ENCODE results near the gene MTFMT.
"Not testable (repeated sequence)": the region's sequence is repeated elsewhere in the genome, so short reads cannot be mapped to it uniquely, and the experiment has no call there.

Gene MTFMT

DNA sequence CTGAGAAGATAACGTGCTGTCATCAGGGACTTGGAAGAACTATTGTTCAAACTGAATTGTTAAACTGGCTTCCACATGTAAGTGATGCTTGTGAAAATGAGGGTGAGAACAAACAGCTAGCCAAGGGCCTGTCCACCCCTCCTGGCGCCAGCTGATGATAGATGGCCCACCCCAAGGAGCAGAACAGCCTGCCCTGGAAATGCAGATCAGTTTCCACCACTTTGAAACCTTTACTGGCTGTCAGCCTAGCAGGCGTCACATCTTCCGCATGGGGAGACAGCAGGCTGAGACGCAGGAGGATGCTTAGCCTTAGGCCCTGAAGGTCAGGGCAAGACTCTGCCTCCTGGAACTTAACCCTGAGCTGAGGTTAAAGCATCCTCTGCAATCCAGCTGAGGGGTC, 9.4 kb upstream of the MTFMT start:
- DNase-seq (ENCODE audit: low spot score) = no peak

DNA sequence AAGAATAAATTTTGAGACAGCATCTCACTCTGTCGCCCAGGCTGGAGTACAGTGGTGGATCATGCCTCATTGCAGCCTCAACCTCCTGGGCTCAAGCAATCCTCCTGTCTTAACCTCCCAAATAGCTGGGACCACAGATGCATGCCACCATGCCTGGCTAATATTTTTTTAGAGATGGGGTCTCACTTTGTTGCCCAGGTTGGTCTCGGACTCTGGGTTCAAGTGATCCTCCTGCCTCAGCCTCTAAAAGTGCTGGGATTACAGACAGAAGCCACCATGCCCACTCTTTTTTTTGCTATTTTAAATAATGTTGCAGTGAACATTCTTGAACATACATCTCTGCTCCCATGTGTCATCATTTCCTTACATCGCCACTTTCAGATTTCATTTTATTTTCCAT, 9.0 kb upstream of the MTFMT start:
- no peak for DNase-seq (ENCODE audit: low spot score)

DNA sequence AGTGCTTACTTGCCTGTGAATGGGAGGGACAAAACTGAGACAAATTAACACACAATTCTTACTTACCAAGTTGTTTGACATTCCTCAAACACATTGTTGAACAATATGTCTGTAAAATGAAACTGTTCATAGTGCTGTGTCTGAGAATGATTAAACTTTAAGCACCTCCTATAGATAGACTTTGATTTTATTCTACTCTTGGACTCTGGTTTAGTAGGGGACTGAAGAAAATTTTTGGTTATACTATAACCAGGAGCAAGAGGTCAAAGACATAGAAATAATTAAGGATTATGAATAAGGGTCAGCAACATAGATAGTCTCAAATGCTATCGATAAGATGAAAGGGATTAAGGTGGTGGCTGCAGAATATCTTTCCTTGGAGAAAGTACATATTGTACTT, 7.9 kb upstream of the MTFMT start:
- no peak for DNase-seq (ENCODE audit: low spot score)

DNA sequence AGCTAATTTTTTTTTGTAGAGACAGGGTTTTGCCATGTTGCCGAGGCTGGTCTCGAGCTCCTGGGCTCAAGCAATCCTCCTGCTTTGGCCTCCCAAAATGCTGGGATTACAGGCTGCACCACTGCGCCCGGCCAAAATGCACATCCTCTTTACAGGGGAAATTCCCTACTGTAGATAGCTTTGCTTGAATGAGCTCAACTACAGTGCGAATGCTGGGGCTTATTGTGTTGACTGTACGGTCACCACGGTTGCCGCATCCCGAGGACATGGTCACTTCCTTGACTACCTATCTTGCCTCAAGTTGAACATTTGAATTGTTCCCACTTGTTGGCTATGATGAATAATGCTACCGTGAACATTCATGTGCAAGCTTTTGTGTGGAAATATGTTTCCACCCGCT, 5.3 kb upstream of the MTFMT start:
- DNase-seq (ENCODE audit: low spot score) = no peak

GRCh38 chr15:65033659-65034269, 4.3 kb upstream of the MTFMT start:
- DNase-seq (ENCODE audit: low spot score) = no peak

DNA sequence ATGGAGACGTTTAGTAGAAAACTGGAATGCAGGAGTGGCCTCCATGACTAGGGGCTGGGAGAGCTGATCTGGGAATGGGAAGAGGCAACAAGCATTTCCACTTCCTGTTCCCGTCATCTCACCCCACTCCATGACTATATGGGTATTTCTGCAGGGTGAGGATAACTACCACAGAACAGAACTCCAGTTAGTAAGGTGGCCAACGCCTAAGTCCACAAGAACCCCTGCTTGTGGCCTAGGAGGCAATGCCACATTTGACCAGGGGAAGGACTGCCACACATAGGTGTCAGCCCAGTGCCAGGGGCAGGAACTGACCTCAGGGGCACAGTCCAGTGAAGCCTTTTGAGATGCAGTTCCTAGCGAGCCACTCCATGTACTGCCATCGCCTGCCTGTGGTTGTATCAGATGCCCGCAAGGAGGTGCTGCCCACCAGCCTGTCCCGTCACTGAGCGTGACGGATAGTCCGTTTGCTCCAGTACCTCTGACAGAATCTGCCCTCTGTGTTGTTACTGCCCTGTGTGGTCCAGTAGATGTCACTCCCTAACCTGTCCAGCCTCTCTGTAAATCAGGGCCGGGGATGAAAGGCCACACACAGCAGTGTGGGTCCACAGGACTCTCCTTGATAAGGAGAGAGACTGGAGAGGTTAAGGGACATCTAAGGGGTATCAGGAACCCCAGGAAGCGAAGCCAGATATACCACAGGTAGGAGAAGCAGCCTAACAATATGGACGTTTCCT, 3.5 kb upstream of the MTFMT start:
- peak; percentile 81 for DNase-seq (ENCODE audit: low spot score)

GRCh38 chr15:65029736-65030208, 333 bp upstream of the MTFMT start:
- no peak for DNase-seq (ENCODE audit: low spot score)

DNA sequence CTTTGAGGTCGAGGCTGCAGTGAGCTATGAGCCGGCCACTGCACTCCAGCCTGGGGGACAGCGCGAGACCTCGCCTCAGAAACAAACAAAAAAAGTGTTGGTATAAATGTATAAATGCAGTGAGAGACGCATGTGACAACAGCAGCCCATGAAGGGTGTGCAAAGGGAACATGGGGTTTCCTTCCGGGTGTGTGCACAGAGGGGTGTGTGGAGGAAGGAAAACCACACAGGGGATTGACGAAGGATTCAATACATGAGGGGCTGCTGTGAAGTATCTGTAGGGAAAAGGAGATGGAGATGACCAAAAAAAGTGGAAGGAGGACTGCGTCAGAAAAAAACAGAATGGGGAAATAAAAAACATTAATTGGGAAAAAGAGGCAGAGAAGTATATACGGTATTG, 1.1 kb downstream of the MTFMT start:
- no peak for DNase-seq (ENCODE audit: low spot score)

DNA sequence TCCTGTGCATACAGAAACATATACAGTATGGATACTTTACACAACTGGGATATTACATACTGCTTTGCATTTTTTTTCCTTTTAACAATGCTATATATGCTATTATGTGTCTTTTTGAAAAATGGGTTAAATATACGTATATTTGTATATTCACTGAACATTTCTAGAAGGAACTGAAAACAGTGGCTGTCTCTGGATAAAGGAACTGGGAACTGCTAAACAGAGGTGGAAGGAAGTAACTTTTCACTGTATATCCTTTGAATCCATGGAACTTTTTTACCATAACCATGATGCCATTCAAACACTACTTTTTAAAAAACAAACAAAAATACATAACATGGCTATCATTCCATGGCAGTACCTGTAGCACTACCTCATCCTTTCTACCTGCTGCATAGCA, 1.8 kb downstream of the MTFMT start:
- DNase-seq (ENCODE audit: low spot score) = no peak

GRCh38 chr15:65026756-65027155, 2.7 kb downstream of the MTFMT start:
- DNase-seq (ENCODE audit: low spot score) = no peak

- no peak for DNase-seq (ENCODE audit: low spot score)
Observed at GRCh38 chr15:65021488-65021887, 8.0 kb downstream of the MTFMT start.

DNA sequence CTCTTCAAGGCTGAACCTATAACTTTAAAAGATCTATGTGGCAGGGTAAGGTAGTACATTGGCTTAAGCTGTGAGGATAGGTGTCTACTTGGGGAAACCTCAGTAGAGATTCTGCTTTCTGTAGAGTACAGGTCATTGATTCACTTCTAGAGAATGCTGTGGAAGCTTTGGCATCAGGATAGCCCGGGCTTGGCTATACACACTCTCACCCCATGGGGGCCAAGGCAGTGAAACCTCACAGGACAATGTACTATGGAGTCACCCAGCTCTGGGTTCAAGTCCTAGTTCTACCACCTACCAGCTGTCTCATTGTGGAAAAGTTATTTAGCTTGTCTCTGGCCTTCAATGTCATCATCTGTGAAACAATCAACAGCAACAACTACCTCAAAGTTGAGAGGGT, 9.0 kb downstream of the MTFMT start:
- no peak for DNase-seq (ENCODE audit: low spot score)

GRCh38 chr15:65011198-65011597, 18.2 kb downstream of the MTFMT start:
- DNase-seq (ENCODE audit: low spot score) = not testable (repeated sequence)

GRCh38 chr15:65008983-65009382, 20.5 kb downstream of the MTFMT start:
- no peak for DNase-seq (ENCODE audit: low spot score)

GRCh38 chr15:65006876-65007275, 22.6 kb downstream of the MTFMT start:
- DNase-seq (ENCODE audit: low spot score) = no peak

DNA sequence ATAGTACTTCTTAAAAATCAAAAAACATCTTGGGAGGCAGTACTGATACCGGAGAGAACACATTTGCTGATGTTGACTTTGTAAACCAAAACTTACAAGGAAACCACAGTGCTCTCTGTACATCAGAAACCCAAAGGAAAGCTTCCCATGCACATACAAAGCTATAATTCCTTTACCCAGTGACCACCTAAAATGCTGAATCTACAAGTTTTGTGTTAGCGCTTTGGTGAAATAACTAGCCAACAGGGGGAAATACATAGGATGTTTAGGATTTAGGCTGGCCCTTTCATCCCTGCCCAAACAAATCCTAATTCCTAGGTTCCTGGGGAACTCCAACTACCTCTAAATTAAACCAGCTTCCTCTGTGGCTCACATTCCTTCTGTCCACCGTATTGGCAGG, 24.4 kb downstream of the MTFMT start:
- no peak for DNase-seq (ENCODE audit: low spot score)

DNA sequence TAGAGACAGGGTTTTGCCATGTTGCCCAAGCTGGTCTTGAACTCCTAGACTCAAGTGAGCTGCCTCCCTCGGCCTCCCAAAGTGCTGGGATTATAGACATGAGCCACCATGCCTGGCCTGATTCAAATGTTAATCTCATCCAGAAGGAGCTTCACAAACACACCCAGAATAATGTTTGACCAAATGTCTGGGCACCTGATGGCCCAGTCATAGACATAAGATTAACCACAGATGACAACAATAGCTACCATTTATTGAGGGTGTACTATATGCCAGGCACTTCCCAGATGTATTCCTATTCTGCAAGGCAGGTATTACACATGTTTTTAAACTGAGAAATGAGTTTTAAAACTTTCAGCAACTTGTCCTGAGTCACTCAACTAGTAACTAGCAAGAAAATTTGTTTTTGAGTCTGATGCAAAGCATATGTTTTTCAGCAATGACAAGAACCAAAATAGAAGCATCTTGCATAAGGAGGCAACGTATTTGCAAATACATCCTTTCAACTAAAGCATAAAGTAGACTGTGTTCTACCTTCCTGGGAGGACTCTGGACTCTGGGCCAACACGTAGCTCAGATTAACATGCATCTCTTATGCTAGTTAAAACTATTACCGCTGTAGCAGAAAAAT, 31.6 kb downstream of the MTFMT start:
- DNase-seq (ENCODE audit: low spot score) = no peak

DNA sequence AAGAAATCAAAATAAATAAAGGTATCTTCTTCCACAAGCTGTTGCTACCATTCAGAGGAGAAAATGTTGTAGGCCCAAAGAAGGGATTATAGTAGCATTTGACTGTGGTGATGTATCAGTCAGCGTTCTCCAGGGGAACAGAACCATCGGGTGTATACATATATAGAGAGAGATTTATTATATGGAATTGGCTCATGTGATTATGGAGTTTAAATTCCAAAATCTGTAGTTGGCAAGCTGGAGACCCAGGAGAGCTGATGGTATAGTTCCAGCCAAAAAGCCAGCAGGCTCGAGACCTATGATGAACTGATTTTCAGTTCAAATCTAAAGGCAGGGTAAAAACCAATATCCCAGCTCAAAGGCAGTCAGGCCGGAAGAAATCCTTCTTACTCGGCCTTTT, 32.4 kb downstream of the MTFMT start:
- DNase-seq (ENCODE audit: low spot score) = no peak

- DNase-seq (ENCODE audit: low spot score) = no peak
Observed at GRCh38 chr15:64993290-64993689, 36.1 kb downstream of the MTFMT start.

DNA sequence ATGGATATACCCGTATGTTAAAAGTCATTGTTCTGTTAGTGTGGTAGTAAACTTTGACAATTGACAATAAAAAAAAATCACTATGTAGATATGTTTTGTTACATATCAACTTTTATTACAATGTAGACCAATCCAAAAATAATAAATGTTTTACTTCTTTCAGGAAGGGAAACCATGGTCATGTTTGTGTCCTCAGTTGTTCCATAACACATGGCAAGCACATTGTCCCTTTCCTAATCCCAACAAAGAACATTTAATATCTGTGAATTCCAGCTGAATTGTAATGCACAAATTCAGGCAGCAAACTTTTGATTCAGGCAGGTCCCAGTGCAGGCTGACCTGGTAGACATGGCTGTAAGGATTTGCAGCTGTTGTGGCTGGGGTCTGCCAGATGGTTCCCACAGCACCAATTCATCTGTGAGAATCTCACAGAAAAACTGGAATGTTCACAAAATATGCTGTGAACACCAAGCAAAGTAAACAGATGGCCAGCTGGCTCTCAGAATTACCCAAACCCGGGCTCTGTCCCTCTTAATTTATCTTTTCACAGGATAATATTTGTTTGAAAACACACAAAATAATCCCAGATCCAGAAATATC, 37.8 kb downstream of the MTFMT start:
- no peak for DNase-seq (ENCODE audit: low spot score)

DNA sequence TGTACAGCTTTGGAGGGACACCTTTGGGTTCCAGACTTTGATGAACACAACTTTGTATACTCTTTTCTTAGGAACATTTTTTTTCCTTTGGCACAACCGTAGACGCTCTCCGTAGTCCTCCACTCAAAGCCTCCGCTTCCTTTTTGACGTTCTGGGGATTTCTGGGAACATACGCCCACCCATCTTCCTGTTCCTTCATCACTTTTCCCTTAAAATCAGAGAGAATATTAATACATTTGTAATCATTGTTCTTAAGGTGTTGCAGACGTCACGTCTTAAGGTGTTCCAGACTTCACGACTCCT, 39.3 kb downstream of the MTFMT start:
- no peak for DNase-seq (ENCODE audit: low spot score)

GRCh38 chr15:64989416-64990167, 39.8 kb downstream of the MTFMT start, which contains the start of gene SPG21:
TSS of gene SPG21 (minus strand) at chr15:64989914. CDS start at chr15:64983569, 6,345 bp downstream.
- peak; percentile 75 for DNase-seq (ENCODE audit: low spot score)

Measured in HuH-7.5 (cell line).